ENCODE data around the gene NAA40.

The NAA40 gene

DNA sequence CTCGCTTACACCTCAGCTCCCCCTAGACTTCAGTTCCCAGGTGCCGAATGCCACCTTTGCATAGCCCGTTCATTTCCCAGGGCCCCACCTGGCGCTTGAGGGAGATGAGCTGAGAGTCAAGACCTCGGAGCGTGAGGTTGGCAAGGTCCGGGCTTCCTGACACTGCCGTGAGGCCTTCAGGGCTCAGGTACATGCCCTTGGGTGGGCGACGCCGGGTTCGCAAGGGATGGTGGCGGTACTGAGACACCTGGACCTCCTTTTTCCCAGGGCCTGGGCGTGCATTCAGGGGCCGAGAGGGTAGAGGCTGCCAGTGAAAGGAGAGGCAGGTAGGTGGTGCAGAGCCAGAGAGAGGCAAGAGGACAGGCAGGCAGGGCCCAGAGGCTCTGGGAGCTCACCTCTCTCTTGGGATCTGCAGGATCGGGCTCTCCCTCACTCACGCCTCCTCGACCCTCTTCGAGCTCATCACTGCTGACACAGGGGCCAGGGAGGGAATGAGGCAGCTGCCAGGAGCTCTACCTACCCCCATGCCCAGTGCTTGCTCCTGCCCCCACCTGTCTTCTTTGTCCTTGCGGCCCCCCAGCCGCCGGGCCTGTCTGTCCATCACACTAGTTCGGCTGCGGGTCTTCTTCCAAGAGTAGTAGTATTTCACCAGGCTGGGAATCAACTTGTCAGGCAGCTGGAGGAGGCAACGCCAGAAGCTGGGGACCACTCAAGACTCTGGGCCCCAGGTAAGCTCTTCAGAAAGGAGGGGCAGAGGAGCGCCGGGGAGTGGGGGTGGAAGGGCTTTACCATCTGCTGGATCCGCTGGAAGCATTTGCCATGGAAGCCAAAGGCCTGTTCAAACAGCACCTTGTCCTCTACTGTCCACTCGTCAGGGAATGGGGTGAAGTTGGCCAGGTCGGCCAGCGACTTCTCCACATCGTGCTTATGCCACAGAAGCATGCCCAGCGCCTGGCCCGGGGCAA, 24.7 kb upstream of the NAA40 start:
- peaks cover 4% of the 10 kb centered on the region for H3K4me1 ChIP-seq (ENCODE audit: control insufficient read depth, insufficient read depth, low read length)
- no peak overlapping the region for H3K4me3 ChIP-seq (ENCODE audit: low read depth, low read length)
- POLR2A ChIA-PET: interaction anchor here (0.7 to 1.4 kb wide), 2 partner anchors 15 to 20 kb away, joined by 3 read pairs; no protein-coding TSS in a partner anchor
- H3K27ac ChIP-seq (ENCODE audit: extremely low read depth, low read depth, low read length): no peak overlapping the region
- CTCF ChIA-PET: interaction anchor here (0.6 to 1.5 kb wide), 5 partner anchors 22 to 148 kb away, joined by 3 to 7 read pairs (median 4); no protein-coding TSS in a partner anchor
- H3K9me3 ChIP-seq (ENCODE audit: control insufficient read depth, insufficient read depth, low read depth, low read length): no peaks in the 10 kb centered on the region
- TF ChIP-seq PRDM1 (tag by site-specific recombination; IDR thresholded peaks at IDR 0.05): no peak
- no peak for TF ChIP-seq ZNF514 (tag by site-specific recombination; IDR thresholded peaks at IDR 0.05)
- TF ChIP-seq ZBTB17 (tag by site-specific recombination; IDR thresholded peaks at IDR 0.05): no peak
- TF ChIP-seq ZNF530 (tag by site-specific recombination; IDR thresholded peaks at IDR 0.05; ENCODE audit: low read depth): no peak
- TF ChIP-seq, protein P1, sequence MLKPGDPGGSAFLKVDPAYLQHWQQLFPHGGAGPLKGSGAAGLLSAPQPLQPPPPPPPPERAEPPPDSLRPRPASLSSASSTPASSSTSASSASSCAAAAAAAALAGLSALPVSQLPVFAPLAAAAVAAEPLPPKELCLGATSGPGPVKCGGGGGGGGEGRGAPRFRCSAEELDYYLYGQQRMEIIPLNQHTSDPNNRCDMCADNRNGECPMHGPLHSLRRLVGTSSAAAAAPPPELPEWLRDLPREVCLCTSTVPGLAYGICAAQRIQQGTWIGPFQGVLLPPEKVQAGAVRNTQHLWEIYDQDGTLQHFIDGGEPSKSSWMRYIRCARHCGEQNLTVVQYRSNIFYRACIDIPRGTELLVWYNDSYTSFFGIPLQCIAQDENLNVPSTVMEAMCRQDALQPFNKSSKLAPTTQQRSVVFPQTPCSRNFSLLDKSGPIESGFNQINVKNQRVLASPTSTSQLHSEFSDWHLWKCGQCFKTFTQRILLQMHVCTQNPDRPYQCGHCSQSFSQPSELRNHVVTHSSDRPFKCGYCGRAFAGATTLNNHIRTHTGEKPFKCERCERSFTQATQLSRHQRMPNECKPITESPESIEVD (tag by site-specific recombination; IDR thresholded peaks at IDR 0.05): no peak
- TF ChIP-seq, protein P2, sequence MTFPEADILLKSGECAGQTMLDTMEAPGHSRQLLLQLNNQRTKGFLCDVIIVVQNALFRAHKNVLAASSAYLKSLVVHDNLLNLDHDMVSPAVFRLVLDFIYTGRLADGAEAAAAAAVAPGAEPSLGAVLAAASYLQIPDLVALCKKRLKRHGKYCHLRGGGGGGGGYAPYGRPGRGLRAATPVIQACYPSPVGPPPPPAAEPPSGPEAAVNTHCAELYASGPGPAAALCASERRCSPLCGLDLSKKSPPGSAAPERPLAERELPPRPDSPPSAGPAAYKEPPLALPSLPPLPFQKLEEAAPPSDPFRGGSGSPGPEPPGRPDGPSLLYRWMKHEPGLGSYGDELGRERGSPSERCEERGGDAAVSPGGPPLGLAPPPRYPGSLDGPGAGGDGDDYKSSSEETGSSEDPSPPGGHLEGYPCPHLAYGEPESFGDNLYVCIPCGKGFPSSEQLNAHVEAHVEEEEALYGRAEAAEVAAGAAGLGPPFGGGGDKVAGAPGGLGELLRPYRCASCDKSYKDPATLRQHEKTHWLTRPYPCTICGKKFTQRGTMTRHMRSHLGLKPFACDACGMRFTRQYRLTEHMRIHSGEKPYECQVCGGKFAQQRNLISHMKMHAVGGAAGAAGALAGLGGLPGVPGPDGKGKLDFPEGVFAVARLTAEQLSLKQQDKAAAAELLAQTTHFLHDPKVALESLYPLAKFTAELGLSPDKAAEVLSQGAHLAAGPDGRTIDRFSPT (tag by site-specific recombination; IDR thresholded peaks at IDR 0.05): no peak
- TF ChIP-seq, protein P3, sequence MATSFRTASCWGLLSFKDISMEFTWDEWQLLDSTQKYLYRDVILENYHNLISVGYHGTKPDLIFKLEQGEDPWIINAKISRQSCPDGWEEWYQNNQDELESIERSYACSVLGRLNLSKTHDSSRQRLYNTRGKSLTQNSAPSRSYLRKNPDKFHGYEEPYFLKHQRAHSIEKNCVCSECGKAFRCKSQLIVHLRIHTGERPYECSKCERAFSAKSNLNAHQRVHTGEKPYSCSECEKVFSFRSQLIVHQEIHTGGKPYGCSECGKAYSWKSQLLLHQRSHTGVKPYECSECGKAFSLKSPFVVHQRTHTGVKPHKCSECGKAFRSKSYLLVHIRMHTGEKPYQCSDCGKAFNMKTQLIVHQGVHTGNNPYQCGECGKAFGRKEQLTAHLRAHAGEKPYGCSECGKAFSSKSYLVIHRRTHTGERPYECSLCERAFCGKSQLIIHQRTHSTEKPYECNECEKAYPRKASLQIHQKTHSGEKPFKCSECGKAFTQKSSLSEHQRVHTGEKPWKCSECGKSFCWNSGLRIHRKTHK (tag by site-specific recombination; IDR thresholded peaks at IDR 0.05): no peak
- no peak for TF ChIP-seq ZNF114 (tag by site-specific recombination; IDR thresholded peaks at IDR 0.05)
- TF ChIP-seq ZNF423 (tag by site-specific recombination; IDR thresholded peaks at IDR 0.05): no peak
- TF ChIP-seq, protein P4, sequence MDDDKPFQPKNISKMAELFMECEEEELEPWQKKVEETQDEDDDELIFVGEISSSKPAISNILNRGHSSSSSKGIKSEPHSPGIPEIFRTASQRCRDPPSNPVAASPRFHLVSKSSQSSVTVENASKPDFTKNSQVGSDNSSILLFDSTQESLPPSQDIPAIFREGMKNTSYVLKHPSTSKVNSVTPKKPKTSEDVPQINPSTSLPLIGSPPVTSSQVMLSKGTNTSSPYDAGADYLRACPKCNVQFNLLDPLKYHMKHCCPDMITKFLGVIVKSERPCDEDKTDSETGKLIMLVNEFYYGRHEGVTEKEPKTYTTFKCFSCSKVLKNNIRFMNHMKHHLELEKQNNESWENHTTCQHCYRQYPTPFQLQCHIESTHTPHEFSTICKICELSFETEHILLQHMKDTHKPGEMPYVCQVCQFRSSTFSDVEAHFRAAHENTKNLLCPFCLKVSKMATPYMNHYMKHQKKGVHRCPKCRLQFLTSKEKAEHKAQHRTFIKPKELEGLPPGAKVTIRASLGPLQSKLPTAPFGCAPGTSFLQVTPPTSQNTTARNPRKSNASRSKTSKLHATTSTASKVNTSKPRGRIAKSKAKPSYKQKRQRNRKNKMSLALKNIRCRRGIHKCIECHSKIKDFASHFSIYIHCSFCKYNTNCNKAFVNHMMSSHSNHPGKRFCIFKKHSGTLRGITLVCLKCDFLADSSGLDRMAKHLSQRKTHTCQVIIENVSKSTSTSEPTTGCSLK (tag by site-specific recombination; IDR thresholded peaks at IDR 0.05): no peak
- H3K36me3 ChIP-seq (ENCODE audit: control insufficient read depth in 2 of 2, insufficient read depth in 1 of 2, low read length in 2 of 2): peaks cover 0 to 15% of the 10 kb centered on the region in 2 experiments; a peak in 1 of 3 replicates

DNA sequence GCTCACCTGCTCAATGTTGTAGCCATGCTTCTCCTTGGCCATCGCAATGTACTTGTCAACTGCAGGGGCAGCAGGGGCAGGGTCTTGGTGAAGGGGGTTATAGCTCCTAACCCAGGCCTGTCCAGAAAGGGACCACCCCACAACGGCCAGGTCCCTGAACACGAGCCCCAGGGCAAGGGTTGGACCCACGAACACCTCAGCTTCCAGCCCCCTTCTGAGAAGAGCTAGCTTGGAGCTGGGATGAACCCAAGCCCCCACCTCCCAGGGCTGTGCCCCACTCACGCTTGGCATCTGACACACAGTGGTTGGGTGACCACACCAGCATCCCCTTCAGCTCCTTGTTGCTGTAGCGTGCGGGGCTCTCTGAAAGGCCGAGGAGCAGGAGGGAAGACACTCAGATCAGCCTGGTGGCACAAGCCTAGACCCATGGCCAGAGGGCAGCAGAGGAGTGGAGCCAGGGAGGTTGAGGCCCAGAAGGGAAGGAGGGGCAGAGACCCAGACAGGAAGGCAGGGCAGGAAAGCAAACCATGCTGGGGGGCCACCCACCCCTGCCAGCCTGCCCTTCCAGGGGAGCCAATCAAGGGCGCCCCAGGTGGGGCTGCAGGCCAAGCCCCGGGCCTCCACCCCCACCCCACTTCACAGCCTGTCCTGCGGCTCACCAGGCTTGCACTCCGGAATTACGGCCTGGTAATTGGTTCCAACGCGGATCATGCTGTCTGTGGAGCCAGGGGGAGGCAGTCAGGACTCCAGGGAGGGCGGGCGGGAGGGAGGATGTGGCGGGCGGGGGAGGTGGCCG, 23.7 kb upstream of the NAA40 start:
- Histone ChIP-seq H3K4me1 (ENCODE audit: control insufficient read depth, insufficient read depth, low read length) (peaks cover 4% of the 10 kb centered on the region), H3K9me3 (ENCODE audit: control insufficient read depth, insufficient read depth, low read depth, low read length) (no peaks in the 10 kb centered on the region), H3K27ac (ENCODE audit: extremely low read depth, low read depth, low read length) (no peak overlapping the region), H3K4me3 (ENCODE audit: low read depth, low read length) (no peak overlapping the region), H3K36me3 (ENCODE audit: control insufficient read depth in 2 of 2, insufficient read depth in 1 of 2, low read length in 2 of 2) (peaks cover 0 to 15% of the 10 kb centered on the region in 2 experiments; a peak in 1 of 3 replicates)
- CTCF ChIA-PET: interaction anchor here (1.1 to 4.2 kb wide), 4 partner anchors 20 to 77 kb away, joined by 3 to 17 read pairs (median 9); no protein-coding TSS in a partner anchor
- TF ChIP-seq ZIC2 (tag by site-specific recombination; IDR thresholded peaks at IDR 0.05) (peak; percentile 89), ZNF2 (tag by site-specific recombination; IDR thresholded peaks at IDR 0.05) (no peak), ZNF791 (tag by site-specific recombination; IDR thresholded peaks at IDR 0.05) (no peak), GLIS2 (tag by site-specific recombination; IDR thresholded peaks at IDR 0.05) (peak; percentile 29; the same call in 1 of the 2 replicates), GLIS1 (tag by site-specific recombination; IDR thresholded peaks at IDR 0.05) (peak; percentile 88)
- TF ChIP-seq, protein P5, sequence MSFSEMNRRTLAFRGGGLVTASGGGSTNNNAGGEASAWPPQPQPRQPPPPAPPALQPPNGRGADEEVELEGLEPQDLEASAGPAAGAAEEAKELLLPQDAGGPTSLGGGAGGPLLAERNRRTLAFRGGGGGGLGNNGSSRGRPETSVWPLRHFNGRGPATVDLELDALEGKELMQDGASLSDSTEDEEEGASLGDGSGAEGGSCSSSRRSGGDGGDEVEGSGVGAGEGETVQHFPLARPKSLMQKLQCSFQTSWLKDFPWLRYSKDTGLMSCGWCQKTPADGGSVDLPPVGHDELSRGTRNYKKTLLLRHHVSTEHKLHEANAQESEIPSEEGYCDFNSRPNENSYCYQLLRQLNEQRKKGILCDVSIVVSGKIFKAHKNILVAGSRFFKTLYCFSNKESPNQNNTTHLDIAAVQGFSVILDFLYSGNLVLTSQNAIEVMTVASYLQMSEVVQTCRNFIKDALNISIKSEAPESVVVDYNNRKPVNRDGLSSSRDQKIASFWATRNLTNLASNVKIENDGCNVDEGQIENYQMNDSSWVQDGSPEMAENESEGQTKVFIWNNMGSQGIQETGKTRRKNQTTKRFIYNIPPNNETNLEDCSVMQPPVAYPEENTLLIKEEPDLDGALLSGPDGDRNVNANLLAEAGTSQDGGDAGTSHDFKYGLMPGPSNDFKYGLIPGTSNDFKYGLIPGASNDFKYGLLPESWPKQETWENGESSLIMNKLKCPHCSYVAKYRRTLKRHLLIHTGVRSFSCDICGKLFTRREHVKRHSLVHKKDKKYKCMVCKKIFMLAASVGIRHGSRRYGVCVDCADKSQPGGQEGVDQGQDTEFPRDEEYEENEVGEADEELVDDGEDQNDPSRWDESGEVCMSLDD (tag by site-specific recombination; IDR thresholded peaks at IDR 0.05): no peak
- TF ChIP-seq, protein P6, sequence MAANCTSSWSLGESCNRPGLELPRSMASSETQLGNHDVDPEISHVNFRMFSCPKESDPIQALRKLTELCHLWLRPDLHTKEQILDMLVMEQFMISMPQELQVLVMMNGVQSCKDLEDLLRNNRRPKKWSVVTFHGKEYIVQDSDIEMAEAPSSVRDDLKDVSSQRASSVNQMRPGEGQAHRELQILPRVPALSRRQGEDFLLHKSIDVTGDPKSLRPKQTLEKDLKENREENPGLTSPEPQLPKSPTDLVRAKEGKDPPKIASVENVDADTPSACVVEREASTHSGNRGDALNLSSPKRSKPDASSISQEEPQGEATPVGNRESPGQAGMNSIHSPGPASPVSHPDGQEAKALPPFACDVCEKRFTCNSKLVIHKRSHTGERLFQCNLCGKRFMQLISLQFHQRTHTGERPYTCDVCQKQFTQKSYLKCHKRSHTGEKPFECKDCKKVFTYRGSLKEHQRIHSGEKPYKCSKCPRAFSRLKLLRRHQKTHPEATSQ (tag by site-specific recombination; IDR thresholded peaks at IDR 0.05): no peak
- POLR2A ChIA-PET: interaction anchor here (0.7 to 1.4 kb wide), 2 partner anchors 15 to 19 kb away, joined by 3 read pairs; no protein-coding TSS in a partner anchor

All from HEK293 (cell line).